ENCODE results near the gene MUS81.
A peak's percentile ranks its signal among the peaks of the same experiment; 100 is the strongest.
"Not testable (repeated sequence)": the region's sequence is repeated elsewhere in the genome, so short reads cannot be mapped to it uniquely, and the experiment has no call there.

MUS81 gene

GRCh38 chr11:65847746-65848145 is 12.5 kb upstream of the MUS81 start:
- DNase-seq (ENCODE audit: low read depth) = no peak

DNA sequence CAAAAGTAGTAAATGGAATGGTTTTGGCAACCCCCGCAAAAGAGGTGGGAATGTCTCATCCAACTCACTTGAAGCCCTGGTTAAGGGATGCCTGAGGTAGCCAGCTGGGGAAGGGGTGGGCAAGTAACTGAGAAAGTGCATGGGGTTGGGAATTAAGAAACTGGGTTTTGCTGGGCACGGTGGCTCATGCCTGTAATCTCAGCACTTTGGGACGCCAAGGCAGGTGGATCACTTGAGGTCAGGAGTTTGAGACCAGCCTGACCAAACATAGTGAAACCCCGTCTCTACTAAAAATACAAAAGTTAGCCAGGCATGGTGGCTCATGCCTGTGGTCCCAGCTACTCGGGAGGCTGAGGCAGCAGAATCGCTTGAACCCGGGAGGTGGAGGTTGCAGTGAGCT is 11.5 kb upstream of the MUS81 start:
- DNase-seq (ENCODE audit: low read depth) = not testable (repeated sequence)

- DNase-seq (ENCODE audit: low read depth) = no peak
Measured at GRCh38 chr11:65849366-65849765, 10.9 kb upstream of the MUS81 start.

- DNase-seq (ENCODE audit: low read depth) = no peak
Measured at GRCh38 chr11:65849771-65850216, 10.4 kb upstream of the MUS81 start.

- no peak for DNase-seq (ENCODE audit: low read depth)
Measured at GRCh38 chr11:65850217-65851082, 9.8 kb upstream of the MUS81 start.

DNA sequence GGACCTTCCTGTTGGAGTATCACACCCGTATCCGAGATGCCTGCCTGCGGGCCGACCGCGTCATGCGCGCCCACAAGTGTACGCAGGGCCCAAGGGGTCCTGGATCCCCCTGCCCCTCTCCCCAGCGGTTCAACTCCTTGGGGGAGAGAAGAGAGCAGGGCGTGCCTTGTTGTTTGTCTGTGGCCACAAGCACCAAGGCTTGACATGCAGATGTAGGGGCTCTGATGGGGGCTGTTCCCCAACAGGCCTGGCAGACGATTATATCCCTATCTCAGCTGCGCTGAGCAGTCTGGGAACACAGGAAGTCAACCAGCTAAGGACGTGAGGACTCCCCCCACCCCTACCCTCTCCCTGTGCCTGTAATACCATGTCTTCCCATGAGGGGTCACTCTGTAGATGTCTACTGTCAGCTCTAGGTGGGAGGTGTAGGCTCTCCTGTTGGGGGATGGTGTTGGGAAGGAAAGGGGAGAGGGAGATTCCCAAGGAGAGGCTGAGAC is 9.1 kb upstream of the MUS81 start:
- no peak for DNase-seq (ENCODE audit: low read depth)

GRCh38 chr11:65851811-65852507 is 8.3 kb upstream of the MUS81 start:
- DNase-seq (ENCODE audit: low read depth) = no peak

DNA sequence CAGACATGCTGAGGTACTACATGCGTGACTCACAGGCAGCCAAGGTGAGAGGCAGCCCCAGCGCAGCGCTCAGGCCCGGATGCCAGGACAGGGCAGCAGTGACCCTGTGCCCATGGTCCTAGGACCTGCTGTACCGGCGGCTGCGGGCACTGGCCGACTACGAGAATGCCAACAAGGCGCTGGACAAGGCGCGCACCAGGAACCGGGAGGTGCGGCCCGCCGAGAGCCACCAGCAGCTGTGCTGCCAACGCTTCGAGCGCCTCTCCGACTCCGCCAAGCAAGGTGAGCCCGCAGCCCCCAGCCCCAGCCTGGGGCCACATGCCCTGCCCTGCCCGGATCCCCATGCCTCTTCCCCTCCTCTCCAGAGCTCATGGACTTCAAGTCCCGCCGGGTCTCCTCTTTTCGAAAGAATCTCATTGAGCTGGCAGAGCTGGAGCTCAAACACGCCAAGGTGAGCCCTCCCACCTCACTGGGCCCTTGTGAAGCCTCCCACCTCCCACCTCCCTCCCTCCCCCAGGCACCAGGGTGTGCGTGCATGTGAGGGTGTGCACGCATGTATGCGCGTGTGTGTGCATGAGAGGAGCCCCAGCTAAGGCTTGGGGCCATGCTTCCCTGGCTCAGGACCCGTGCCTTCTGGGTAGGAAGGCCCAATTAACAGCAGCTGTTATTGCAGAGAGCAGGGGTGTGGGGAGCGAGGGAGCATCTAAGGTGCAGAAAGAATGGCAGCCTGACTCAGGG is 7.6 kb upstream of the MUS81 start:
- no peak for DNase-seq (ENCODE audit: low read depth)

DNA sequence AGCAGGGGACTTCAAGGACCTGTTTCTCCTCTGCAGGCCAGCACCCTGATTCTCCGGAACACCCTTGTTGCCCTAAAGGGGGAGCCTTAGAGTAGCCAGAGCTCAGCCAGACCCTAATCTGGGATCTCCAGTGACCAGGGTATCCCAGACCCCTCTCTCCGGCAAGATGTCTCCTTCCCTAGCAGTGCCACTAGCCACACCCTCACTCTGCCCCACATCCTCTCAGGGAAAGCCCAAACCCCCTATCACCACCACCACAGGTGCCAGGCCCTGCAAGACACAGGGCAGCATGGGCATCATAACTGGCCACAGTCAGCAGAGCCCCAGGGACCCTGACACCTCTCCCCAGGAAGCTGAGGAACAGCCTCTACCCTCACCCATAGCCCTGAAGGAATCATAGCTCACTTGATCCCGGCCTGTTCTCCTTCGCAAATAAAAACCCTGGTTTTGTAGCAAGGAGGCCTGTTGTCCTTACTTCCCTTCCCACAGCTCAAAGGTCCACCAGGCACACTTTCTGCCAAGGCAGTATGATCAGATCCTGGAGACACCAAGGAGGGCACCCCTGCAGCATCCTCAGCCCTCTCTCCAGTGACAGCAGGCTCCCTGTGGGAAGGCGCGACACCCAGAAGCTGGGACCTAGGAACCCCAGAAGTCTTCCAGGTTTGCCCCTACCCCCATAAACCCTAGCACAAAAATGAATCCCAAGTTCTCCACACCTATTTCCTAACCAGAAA is 6.8 kb upstream of the MUS81 start:
- DNase-seq (ENCODE audit: low read depth) = no peak

DNA sequence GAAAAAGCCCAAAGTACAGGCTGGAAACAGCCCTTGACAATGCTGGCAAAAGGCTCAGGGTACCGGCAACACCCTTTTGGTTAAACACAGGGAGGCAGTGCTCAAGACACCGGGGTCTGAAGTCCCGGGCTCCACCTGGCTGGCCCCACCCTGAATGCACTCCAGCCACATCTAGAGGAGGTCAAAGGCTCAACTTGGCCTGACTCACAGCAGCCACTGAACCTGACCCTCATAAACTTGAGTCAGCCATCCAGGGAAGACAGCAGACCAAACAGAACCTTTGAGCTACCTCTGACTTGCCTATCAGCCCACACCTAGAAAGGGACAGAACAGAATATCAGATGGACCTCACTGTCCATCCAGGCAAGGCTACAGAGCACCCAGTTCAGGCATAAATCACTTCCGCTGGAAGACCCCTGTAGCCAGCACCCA is 6.1 kb upstream of the MUS81 start:
- DNase-seq (ENCODE audit: low read depth) = no peak

GRCh38 chr11:65854852-65855837 is 5.1 kb upstream of the MUS81 start:
- no peak for DNase-seq (ENCODE audit: low read depth)

GRCh38 chr11:65855927-65856363 is 4.3 kb upstream of the MUS81 start:
- no peak for DNase-seq (ENCODE audit: low read depth)

- no peak for DNase-seq (ENCODE audit: low read depth)
Measured at GRCh38 chr11:65856689-65857499, 3.3 kb upstream of the MUS81 start.

DNA sequence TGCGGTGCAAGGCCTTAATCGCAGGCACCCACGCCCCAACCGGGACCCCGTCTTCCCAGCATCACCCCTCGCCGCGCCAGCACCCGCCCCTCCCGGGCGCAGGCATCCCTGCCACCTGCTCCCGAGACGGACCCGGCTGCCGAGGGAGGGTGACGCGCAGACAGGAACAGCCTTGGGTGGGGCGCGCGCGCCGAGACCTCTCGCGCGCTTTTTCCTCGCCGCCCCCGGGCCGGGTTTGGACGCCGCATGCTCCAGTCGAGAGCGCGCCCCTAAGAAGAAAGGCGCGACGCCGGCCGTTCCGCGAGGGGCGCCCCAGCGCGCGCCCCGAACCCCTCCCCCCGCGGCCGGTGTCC is 2.8 kb upstream of the MUS81 start:
- DNase-seq (ENCODE audit: low read depth) = no peak

GRCh38 chr11:65857853-65858680 is 2.2 kb upstream of the MUS81 start, which contains the start of gene CFL1:
TSS of gene CFL1 (minus strand) at chr11:65858180. CDS start at chr11:65858099, 81 bp downstream.
- peak; percentile 97 for DNase-seq (ENCODE audit: low read depth)

DNA sequence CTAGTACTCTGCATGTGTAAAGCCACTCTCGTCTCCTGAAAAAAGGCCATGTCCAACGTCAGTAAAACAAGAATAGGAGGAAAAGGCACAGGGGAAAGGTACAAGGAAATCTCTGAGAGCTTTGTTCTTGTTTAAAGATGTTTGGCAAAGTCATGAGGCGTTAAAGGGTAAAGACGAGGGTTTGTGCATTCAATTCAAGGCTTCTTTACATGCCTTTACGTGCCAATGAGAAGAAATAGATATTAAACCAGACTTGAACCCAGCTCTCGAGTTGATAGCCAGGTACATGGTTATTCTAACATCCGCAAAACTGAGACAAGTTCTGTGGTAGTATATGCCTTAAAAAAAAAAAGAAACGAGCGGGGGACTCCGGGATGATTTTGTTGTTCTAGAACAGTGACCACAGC is 1.5 kb upstream of the MUS81 start:
- DNase-seq (ENCODE audit: low read depth) = no peak

DNA sequence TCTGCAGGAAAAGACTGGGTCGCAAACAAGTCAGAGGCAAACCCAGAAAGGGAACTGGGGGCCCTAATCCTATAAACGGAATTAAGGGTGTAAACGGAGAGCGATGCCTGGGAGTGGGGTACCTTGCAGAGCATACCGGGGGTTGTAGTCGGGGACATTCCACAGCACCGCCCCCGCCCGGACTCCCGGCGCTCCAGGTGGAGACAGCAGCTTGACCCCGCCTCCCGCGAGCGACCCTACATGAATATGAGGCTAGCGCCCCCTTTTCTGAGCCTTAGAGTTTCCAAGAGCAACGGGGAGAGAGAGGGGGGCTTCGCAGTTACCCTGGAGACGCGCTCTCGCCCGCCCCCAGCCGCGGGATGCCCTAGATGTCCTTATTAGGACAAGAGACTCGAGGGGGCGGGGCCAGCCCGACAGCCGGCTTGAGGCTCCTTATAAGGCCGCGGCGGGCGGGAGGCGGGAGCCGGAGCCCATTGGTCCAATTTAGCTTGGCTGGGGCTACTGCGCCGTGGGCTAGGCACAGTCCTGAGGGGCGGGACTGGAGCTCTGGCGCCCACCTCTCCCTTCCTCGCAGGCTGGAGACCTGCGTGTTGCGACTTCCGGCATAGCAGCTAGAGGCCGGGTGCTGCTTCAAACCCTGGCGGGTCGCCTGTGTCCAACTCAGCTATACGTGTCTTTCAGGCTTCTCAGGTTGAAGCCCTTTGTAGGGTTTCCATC is 980 bp upstream of the MUS81 start:
- DNase-seq (ENCODE audit: low read depth) = peak; percentile 96

DNA sequence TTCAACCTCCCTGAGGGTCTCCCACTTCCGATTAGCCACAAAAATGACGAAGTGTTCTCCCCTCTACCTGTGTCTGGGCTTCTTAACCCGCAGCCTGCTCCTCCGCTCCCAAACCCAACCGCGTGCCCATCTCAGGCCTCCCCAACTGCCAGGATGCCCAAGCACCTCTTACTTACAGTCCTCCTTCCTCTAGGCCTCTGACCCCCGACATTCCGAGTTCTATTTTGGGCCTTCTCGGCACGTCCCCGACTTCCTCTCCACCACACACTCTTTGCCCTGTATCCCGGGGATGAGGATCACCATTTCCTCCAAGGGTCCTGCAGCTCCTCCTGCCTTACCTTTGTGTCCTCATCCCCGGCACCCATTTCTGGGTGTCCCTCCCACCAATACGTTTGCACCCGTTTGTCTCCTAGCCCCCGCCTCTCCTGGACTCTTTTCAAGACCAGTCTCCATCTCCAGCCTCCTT is 388 bp upstream of the MUS81 start:
- DNase-seq (ENCODE audit: low read depth) = no peak
